Liver (tissue), 9 donors: ENCODE data around the gene IZUMO2. TPM values are rescaled to one million over a fixed set of nuclear protein-coding genes. Genes with fewer than 3 reads are reported as not detected.

ENCODE experiments used
- DNase-seq: peaks from one replicate; pipeline ENCODE4 v3.0.0-alpha.2; 2017; ENCODE audit warnings: low spot score
- H3K27ac ChIP-seq, 2 donors: one replicate each; pipeline ENCODE4 v1.7.0; 2013; ENCODE audit warnings: inconsistent platforms in 2 of 2, low read length in 2 of 2, control low read depth in 1 of 2, low read depth in 1 of 2, mild to moderate bottlenecking in 1 of 2
- H3K27me3 ChIP-seq, 4 donors: one replicate each; pipeline versions ENCODE4 v1.6.1 to v1.7.0; 2013; ENCODE audit warnings: low read length in 3 of 4, inconsistent platforms in 1 of 4, mild to moderate bottlenecking in 1 of 4, moderate library complexity in 1 of 4; ENCODE audit not compliant: control insufficient read depth in 4 of 4, insufficient read depth in 4 of 4
- H3K36me3 ChIP-seq, 4 donors: one replicate each; pipeline versions ENCODE4 v1.6.1 to v1.7.0; 2013; ENCODE audit warnings: low read length in 3 of 4, mild to moderate bottlenecking in 3 of 4, low read depth in 1 of 4, moderate library complexity in 1 of 4; ENCODE audit not compliant: control insufficient read depth in 4 of 4, insufficient read depth in 3 of 4
- H3K4me1 ChIP-seq, 4 donors: one replicate each; pipeline versions ENCODE4 v1.6.1 to v1.7.0; 2013; ENCODE audit warnings: low read length in 3 of 4, mild to moderate bottlenecking in 3 of 4, moderate library complexity in 1 of 4; ENCODE audit not compliant: control insufficient read depth in 4 of 4, insufficient read depth in 4 of 4
- H3K4me3 ChIP-seq, 3 donors: one replicate each; pipeline versions ENCODE4 v1.6.1 to v1.7.0; 2013; ENCODE audit warnings: low read length in 3 of 3, control low read depth in 1 of 3, low read depth in 1 of 3, mild to moderate bottlenecking in 1 of 3
- H3K9ac ChIP-seq, 2 donors: one replicate each; pipeline ENCODE4 v1.7.0; 2013; ENCODE audit warnings: low read length in 2 of 2, mild to moderate bottlenecking in 2 of 2, moderate library complexity in 2 of 2, control low read depth in 1 of 2, low read depth in 1 of 2
- H3K9me3 ChIP-seq, 4 donors: one replicate each; pipeline versions ENCODE4 v1.6.1 to v1.7.0; 2013; ENCODE audit warnings: low read length in 3 of 4; ENCODE audit not compliant: control insufficient read depth in 4 of 4
- EGR1 ChIP-seq, 2 donors: IDR thresholded peaks; 2 replicates each; pipeline ENCODE4 v1.6.1; 2016 to 2018; ENCODE audit warnings: antibody characterized with exemption in 2 of 2, low read depth in 2 of 2
- FOXA1 ChIP-seq: IDR thresholded peaks from 2 replicates; pipeline ENCODE4 v1.6.1; 2016; ENCODE audit warnings: antibody characterized with exemption
- FOXA2 ChIP-seq: IDR thresholded peaks from 2 replicates; pipeline ENCODE4 v1.6.1; 2016; ENCODE audit warnings: antibody characterized with exemption
- GABPA ChIP-seq, 2 donors: IDR thresholded peaks in 1 of 2; conservative IDR thresholded peaks in 1 of 2; 2 replicates each; pipeline ENCODE4 v1.6.1; 2016; ENCODE audit warnings: antibody characterized with exemption in 2 of 2, mild to moderate bottlenecking in 1 of 2, moderate library complexity in 1 of 2
- HNF4A ChIP-seq, 2 donors: conservative IDR thresholded peaks; 2 replicates each; pipeline ENCODE4 v1.6.1; 2016; ENCODE audit warnings: antibody characterized with exemption in 2 of 2, mild to moderate bottlenecking in 2 of 2
- HNF4G ChIP-seq: IDR thresholded peaks from 2 replicates; pipeline ENCODE4 v1.6.1; 2016; ENCODE audit warnings: antibody characterized with exemption
- JUND ChIP-seq, 2 donors: IDR thresholded peaks; 2 replicates each; pipeline ENCODE4 v1.6.1; 2016; ENCODE audit warnings: antibody characterized with exemption in 2 of 2
- NR2F2 ChIP-seq: IDR thresholded peaks from 2 replicates; pipeline ENCODE4 v1.6.1; 2016; ENCODE audit warnings: antibody characterized with exemption
- RAD21 ChIP-seq, 2 donors: IDR thresholded peaks; 2 replicates each; pipeline ENCODE4 v1.6.1; 2016; ENCODE audit warnings: antibody characterized with exemption in 2 of 2, mild to moderate bottlenecking in 2 of 2
- RXRA ChIP-seq, 2 donors: IDR thresholded peaks; 2 replicates each; pipeline ENCODE4 v1.6.1; 2017 to 2018; ENCODE audit warnings: antibody characterized with exemption in 2 of 2, mild to moderate bottlenecking in 1 of 2
- SP1 ChIP-seq: IDR thresholded peaks from 2 replicates; pipeline ENCODE4 v1.6.1; 2018; ENCODE audit warnings: antibody characterized with exemption, mild to moderate bottlenecking
- TAF1 ChIP-seq: conservative IDR thresholded peaks from 2 replicates; pipeline ENCODE4 v1.6.1; 2016; ENCODE audit warnings: antibody characterized with exemption, mild to moderate bottlenecking
- YY1 ChIP-seq: IDR thresholded peaks from 2 replicates; pipeline ENCODE4 v1.6.1; 2016; ENCODE audit warnings: antibody characterized with exemption, mild to moderate bottlenecking
- WGBS: extraction: QIAGEN DNeasy Blood & Tissue Kit; methylation state at CpG from one replicate; pipeline ENCODE4 v1.1.7; 2013; 5-methylcytosine and 5-hydroxymethylcytosine counted together
- polyA plus RNA-seq, 2 donors: library from polyadenylated mRNA; stranded (reverse) in 1 of 2; unstranded in 1 of 2; fragments of 200-250 nt in 1 of 2; fragments of >200 nt in 1 of 2; fragmentation: Nextera tagmentation in 1 of 2; extraction: Ambion mirVana in 1 of 2; gene quantifications; one replicate each; pipeline versions ENCODE4 v1.2.1 to v1.2.3, GENCODE V29; 2013 to 2015
- total RNA-seq, 2 donors: library from RNA; depleted of rRNA; stranded (reverse); fragments of >200 nt; gene quantifications; one replicate each; pipeline ENCODE4 v1.2.3, GENCODE V29; 2014
- TF ChIP-seq, protein P1 (sequence below): IDR thresholded peaks from 2 replicates; pipeline ENCODE4 v1.6.1; 2016; ENCODE audit warnings: antibody characterized with exemption
- TF ChIP-seq, protein P2 (sequence below): IDR thresholded peaks from 2 replicates; pipeline ENCODE4 v1.6.1; 2016; ENCODE audit warnings: antibody characterized with exemption
- TF ChIP-seq, protein P3 (sequence below): IDR thresholded peaks from 2 replicates; pipeline ENCODE4 v1.6.1; 2016; ENCODE audit warnings: antibody characterized with exemption
- TF ChIP-seq, protein P4 (sequence below): fragments of 150-350 bp; IDR thresholded peaks from 2 replicates; pipeline ENCODE4 v1.5.1; 2017; ENCODE audit warnings: improper control_type of control experiment, low read depth, low read length; ENCODE audit not compliant: missing input control
- TF ChIP-seq, protein P5 (sequence below): IDR thresholded peaks from 2 replicates; pipeline ENCODE4 v1.6.1; 2016; ENCODE audit warnings: antibody characterized with exemption, mild to moderate bottlenecking
- donor health status: healthy.
- donor health status: healthy.
- donor health status: healthy.
- donor health status: healthy.
- donor health status: healthy.

The IZUMO2 gene
- total and polyA plus RNA-seq, 4 donors, result not detected

DNA sequence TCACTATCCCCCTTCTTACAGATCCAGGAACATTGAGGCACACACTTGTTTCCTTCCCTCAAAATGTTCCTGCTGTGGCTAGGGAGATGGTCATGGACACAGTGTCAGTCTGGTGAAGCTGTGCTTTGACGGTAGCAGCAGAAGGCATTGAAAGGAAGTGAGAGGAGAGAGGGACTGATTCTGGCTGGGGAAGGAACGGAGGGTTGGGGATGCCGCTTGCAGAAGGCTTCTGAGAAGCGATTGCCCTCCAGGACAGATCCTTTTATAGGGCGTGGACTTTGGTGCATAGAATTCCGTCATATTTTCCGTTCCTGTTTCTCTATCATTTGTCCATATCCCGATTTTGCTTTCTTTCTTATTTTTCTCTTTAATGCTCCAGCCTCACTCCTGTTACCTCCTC lies 26.2 kb upstream of the IZUMO2 start:
- Histone ChIP-seq H3K9ac (no peak overlapping the region), H3K27me3 (peaks cover 0 to 2% (median 0%) of the 10 kb centered on the region in 4 donors), H3K9me3 (no peaks in the 10 kb centered on the region), H3K36me3 (no peaks in the 10 kb centered on the region), H3K27ac (no peak overlapping the region), H3K4me1 (no peaks in the 10 kb centered on the region), H3K4me3 (no peak overlapping the region)
- TF ChIP-seq, protein P1, sequence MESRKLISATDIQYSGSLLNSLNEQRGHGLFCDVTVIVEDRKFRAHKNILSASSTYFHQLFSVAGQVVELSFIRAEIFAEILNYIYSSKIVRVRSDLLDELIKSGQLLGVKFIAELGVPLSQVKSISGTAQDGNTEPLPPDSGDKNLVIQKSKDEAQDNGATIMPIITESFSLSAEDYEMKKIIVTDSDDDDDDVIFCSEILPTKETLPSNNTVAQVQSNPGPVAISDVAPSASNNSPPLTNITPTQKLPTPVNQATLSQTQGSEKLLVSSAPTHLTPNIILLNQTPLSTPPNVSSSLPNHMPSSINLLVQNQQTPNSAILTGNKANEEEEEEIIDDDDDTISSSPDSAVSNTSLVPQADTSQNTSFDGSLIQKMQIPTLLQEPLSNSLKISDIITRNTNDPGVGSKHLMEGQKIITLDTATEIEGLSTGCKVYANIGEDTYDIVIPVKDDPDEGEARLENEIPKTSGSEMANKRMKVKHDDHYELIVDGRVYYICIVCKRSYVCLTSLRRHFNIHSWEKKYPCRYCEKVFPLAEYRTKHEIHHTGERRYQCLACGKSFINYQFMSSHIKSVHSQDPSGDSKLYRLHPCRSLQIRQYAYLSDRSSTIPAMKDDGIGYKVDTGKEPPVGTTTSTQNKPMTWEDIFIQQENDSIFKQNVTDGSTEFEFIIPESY, result no peak
- TF ChIP-seq, protein P2, sequence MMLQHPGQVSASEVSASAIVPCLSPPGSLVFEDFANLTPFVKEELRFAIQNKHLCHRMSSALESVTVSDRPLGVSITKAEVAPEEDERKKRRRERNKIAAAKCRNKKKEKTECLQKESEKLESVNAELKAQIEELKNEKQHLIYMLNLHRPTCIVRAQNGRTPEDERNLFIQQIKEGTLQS, result no peak
- TF ChIP-seq JUND (IDR thresholded peaks at IDR 0.05), result no peak
- TF ChIP-seq FOXA2, result no peak
- TF ChIP-seq SP1, result no peak
- TF ChIP-seq RXRA (IDR thresholded peaks at IDR 0.05), result no peak
- no peak for TF ChIP-seq FOXA1
- no peak for TF ChIP-seq YY1
- no peak for TF ChIP-seq NR2F2
- TF ChIP-seq EGR1 (IDR thresholded peaks at IDR 0.05; ENCODE audit: low read depth in 2 of 2), result no peak
- TF ChIP-seq, protein P3, sequence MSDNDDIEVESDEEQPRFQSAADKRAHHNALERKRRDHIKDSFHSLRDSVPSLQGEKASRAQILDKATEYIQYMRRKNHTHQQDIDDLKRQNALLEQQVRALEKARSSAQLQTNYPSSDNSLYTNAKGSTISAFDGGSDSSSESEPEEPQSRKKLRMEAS, result no peak
- TF ChIP-seq GABPA (IDR thresholded peaks at IDR 0.05 in 1 of 2, conservative IDR thresholded peaks at IDR 0.05 in 1 of 2), result no peak
- TF ChIP-seq RAD21 (IDR thresholded peaks at IDR 0.05), result no peak
- no peak for TF ChIP-seq HNF4G
- TF ChIP-seq, protein P4, sequence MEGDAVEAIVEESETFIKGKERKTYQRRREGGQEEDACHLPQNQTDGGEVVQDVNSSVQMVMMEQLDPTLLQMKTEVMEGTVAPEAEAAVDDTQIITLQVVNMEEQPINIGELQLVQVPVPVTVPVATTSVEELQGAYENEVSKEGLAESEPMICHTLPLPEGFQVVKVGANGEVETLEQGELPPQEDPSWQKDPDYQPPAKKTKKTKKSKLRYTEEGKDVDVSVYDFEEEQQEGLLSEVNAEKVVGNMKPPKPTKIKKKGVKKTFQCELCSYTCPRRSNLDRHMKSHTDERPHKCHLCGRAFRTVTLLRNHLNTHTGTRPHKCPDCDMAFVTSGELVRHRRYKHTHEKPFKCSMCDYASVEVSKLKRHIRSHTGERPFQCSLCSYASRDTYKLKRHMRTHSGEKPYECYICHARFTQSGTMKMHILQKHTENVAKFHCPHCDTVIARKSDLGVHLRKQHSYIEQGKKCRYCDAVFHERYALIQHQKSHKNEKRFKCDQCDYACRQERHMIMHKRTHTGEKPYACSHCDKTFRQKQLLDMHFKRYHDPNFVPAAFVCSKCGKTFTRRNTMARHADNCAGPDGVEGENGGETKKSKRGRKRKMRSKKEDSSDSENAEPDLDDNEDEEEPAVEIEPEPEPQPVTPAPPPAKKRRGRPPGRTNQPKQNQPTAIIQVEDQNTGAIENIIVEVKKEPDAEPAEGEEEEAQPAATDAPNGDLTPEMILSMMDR, result no peak
- TF ChIP-seq, protein P5, sequence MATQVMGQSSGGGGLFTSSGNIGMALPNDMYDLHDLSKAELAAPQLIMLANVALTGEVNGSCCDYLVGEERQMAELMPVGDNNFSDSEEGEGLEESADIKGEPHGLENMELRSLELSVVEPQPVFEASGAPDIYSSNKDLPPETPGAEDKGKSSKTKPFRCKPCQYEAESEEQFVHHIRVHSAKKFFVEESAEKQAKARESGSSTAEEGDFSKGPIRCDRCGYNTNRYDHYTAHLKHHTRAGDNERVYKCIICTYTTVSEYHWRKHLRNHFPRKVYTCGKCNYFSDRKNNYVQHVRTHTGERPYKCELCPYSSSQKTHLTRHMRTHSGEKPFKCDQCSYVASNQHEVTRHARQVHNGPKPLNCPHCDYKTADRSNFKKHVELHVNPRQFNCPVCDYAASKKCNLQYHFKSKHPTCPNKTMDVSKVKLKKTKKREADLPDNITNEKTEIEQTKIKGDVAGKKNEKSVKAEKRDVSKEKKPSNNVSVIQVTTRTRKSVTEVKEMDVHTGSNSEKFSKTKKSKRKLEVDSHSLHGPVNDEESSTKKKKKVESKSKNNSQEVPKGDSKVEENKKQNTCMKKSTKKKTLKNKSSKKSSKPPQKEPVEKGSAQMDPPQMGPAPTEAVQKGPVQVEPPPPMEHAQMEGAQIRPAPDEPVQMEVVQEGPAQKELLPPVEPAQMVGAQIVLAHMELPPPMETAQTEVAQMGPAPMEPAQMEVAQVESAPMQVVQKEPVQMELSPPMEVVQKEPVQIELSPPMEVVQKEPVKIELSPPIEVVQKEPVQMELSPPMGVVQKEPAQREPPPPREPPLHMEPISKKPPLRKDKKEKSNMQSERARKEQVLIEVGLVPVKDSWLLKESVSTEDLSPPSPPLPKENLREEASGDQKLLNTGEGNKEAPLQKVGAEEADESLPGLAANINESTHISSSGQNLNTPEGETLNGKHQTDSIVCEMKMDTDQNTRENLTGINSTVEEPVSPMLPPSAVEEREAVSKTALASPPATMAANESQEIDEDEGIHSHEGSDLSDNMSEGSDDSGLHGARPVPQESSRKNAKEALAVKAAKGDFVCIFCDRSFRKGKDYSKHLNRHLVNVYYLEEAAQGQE, result no peak
- TF ChIP-seq TAF1, result no peak
- no peak for TF ChIP-seq HNF4A (conservative IDR thresholded peaks at IDR 0.05)
- DNase-seq, result no peak
- WGBS, result 70% methylated on average over 8 of the region's 8 CpGs
